Hepatocyte (in vitro differentiated cells): ENCODE results near the gene EPHB2.

Experiments
- CTCF ChIP-seq: fragments of 200-600 bp; sonication (generic); IDR thresholded peaks from 2 replicates; pipeline ENCODE4 v1.5.1; 2016; ENCODE audit warnings: antibody characterized with exemption, mild to moderate bottlenecking; ENCODE audit not compliant: poor library complexity
- EZH2phosphoT487 ChIP-seq: fragments of 200-600 bp; sonication (generic); IDR thresholded peaks from one replicate; pipeline ENCODE4 v1.6.1; 2018; ENCODE audit warnings: antibody characterized with exemption, mild to moderate bottlenecking, low read depth, moderate library complexity; ENCODE audit not compliant: unreplicated experiment, severe bottlenecking

- TF ChIP-seq CTCF (no peak), EZH2phosphoT487 (no peak)
Observed at GRCh38 chr1:22804969-22805671, 94.5 kb downstream of the EPHB2 start.
